GM11168 (cell line): ENCODE data around the gene FAM222A.

Experiments
- in situ Hi-C: fragments of 300-500 bp; cut with MboI; formaldehyde crosslinking; loops from one replicate; pipeline ENCODE4 v1.12.0; 2022; ENCODE audit warnings: low sequenced_read_pairs; ENCODE audit not compliant: unreplicated experiment

FAM222A gene

DNA sequence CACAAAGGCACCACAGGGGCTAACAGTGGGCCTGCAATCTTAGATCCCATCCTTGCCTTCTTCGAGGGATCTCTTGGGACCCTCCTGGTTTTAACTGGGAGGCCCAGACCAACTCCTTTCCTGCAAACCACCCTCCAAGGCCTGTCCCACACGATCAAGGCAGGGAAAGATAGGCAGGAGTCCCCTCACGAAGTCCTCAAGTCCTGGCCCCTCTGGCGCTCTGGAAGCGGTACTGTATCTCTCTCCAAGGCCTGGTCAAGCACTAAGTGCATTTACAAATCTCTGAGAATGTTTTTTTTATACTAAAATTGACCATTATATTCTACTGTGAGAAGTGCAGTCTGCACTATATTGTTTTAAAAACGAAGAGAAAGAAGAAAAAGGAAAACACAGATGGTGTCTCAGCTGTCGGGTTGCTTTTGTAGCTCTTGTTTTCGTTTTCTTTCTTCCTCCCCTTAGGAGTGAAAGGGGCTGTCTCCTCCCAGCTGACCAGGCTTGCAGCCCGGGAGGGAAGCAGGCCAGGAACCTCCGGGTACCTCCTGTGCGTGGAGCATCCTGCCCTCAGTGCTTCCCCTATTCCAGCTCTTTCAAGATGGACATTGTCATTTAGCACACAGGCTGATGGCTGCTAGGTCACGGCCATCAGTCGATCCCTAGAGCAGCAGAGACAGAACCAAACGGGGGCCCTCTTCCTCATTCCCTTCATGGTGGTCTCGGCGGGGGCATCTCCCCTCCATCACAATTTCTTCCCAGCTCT is 56.7 kb downstream of the FAM222A start:
- in situ Hi-C loops, result loop anchor here (10.0 kb wide), 1 partner anchor 165 kb away; no protein-coding TSS in a partner anchor

- in situ Hi-C loops, result loop anchor here (10.0 kb wide), 1 partner anchor 166 kb away; no protein-coding TSS in a partner anchor
These were observed 57.4 kb downstream of the FAM222A start for GRCh38 chr12:109770861-109771670.

DNA sequence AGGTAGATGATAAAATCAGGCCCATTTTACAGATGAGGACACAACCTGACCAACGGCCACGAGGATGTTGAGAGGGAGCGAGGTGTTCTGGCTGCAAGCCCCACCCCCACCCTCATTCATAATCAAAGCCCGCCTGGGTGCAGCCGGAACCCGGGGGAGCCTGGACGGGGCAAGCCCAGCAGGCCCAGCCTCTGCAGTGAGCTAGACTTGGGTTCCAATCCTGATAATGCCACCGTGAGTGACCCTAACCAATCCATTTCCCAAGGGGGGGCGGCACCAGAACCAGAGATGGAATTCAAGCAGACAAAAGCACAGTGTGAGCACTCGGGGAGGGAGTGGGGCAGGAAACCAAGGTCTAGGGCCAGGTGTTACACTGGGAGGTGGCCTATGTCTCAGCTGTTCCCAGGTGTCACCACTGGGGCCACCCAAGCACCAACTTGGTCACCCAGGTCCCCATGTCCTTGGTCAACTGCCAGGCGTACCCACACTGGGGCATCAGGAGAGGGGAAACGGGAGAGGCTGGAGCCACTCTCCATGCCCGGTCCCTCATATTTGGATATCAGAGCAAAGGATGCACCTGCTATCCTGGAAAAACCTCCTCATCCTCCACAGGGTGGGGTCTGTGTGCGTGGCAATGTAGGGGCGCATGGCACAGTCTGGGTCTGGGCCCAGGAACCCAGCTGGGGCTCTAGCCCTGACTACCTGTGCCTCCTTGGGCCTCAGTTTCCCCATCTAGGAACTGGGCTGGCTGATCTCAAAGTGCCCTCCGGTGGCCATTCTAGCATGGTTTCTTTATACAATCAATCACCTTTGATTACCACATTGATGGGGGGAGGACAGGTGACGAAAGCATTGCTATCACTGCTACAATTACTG is 58.4 kb downstream of the FAM222A start:
- in situ Hi-C loops, result loop anchor here (10.0 kb wide), 1 partner anchor 167 kb away; no protein-coding TSS in a partner anchor

DNA sequence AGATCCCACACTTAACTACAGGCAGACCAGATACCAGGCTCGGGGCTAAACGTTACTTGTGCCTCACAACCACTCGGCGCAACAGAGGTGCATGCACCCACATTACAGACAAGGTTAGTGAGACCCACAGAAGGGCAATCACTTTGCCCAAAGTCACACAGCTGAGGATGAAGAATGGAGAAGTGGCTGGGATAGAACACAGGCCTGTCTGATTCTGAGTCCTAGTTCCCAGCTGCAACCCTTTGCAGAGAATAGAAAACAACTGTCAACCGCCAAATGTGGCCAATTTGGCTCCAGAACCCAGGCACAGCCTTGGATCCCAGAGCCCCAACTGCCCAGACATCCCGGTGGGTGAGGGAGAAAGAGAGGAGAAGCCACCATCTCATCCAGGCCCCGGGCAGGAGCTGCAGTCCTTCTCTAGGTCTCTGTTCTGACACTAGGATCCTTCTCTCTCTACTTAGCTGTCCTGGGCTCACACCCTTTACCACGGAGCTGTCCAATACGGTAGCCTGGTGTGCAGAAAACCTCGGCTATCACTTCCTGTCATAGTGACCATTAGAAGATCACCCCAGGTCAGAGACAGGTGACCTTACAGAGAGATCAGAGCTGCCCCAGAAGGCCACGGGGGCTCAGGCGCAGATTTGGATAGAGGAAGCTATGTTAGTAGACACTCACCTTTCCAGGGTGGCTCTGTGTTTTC is 59.1 kb downstream of the FAM222A start:
- in situ Hi-C loops, result loop anchor here (10.0 kb wide), 1 partner anchor 168 kb away; no protein-coding TSS in a partner anchor

- in situ Hi-C loops, result loop anchor here (10.0 kb wide), 1 partner anchor 169 kb away; no protein-coding TSS in a partner anchor
These were observed 59.9 kb downstream of the FAM222A start for GRCh38 chr12:109773384-109774011.

DNA sequence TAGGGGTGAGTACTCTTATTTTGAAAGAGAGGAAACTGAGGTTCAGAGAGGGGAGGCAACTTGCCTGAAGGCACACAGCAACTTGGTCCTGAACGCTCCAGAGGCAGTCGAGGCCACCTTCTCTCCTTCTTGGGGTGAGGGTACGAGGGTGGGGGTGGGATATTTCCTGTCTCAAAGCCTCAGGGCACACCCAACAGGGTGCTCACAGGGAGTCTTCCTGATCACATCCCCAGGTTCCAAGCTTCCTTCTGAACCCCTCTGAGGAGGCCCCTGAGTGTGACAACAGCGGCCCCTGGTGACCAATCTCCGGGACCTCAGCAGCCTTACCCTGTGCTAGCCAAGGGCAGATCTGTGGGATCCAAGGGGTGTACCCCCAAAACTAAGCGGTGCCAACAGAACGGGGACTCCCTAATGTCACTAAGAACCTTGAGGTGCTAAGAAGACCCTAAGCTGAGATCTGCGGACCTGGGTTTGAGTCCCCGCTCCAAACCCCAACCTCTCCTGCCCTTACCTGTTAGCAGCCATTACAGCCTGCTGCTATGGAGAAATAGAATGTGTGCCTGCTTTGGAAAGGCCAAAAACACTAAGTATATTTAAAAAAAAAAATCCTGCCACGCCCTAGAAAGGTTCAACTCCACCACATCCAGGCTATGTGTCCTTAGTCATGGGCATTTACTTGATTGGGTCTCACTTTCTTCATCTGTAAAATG is 61.7 kb downstream of the FAM222A start:
- in situ Hi-C loops, result loop anchor here (10.0 kb wide), 1 partner anchor 171 kb away; no protein-coding TSS in a partner anchor

DNA sequence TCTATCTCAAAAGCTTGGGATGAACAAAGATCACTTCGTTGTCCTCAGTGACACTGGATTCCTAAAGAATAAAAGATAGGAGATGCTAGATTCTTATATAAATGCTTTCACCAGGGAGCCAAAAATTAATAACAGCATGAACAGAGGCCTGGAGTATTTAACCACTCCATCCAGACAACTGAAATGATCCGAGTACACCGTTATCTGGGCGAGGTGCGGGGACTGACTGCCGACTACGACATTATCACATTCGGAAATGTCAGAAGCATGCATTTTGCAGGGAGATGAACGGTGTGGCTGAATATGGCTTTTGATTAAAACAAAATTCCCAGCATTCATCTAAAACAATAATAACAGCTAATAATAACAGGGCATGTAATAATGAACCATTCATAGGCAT is 63.0 kb downstream of the FAM222A start:
- in situ Hi-C loops, result loop anchor here (10.0 kb wide), 1 partner anchor 172 kb away; no protein-coding TSS in a partner anchor

GRCh38 chr12:109777544-109777943 is 63.9 kb downstream of the FAM222A start:
- in situ Hi-C loops, result loop anchor here (10.0 kb wide), 1 partner anchor 173 kb away; no protein-coding TSS in a partner anchor

- in situ Hi-C loops, result loop anchor here (10.0 kb wide), 1 partner anchor 174 kb away; no protein-coding TSS in a partner anchor
These were observed 65.1 kb downstream of the FAM222A start for GRCh38 chr12:109778684-109779083.

DNA sequence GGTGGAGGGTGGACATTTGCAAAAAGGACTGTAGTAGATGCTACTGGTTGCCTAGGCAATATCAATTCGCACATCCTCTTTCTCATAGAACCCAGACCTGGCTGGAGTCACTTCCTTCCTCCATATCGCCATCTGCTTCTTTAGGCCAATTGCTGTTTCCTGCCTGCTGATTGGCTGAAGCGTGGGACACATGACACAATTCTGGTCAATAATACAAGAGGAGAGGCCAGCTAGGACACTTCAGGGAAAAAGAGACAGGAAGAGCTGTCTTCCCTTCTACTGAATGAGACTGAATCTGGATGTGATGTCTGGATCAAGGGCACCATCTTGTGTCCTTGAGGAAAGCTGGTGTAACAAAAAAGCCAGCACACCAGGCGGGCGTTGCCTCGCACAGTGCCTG is 65.8 kb downstream of the FAM222A start:
- in situ Hi-C loops, result loop anchor here (10.0 kb wide), 1 partner anchor 175 kb away; no protein-coding TSS in a partner anchor

- in situ Hi-C loops, result no loop called here
These were observed 68.2 kb downstream of the FAM222A start for GRCh38 chr12:109781668-109782325.

GRCh38 chr12:109782326-109782703 is 68.7 kb downstream of the FAM222A start:
- in situ Hi-C loops, result no loop called here

DNA sequence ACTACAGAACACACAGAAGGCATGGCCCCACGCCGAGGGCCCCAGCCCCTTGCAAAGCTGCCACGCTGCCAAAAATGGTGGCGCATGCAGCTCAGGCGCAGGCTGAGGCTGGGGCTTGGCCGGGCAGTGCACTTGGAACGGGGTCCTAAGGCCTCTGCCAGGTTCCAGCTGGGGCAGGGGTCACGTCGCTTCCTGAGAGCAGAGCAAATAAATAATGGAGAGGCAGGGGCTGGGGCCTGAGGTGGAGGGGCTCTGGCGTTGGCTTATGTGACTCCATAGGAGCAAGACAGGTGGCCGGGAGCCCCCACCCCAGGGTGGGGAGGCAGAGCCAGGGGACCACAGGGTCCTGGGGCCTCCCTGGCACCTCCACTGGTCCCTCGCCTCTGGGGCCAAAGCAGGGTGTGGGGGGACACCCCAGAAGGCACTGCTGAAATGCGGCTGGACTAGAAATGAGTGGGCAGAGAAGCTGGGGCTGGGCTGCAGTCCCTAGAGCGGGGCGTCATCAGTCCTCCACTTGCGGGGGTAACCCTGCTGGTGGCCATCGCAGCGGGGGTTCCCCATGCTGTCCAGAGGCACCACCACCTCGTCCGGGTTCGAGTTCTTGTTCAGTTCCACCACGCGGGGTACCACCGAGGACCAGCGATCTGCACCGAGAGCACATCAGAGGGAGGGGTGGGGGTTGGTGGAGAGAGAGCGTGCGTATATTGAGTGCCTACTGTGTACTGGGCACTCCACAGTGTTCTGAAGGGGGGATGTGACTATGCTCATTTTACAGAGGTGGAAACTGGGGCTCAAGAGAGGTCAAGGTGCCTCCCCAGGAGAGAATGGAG is 69.7 kb downstream of the FAM222A start:
- in situ Hi-C loops, result no loop called here

DNA sequence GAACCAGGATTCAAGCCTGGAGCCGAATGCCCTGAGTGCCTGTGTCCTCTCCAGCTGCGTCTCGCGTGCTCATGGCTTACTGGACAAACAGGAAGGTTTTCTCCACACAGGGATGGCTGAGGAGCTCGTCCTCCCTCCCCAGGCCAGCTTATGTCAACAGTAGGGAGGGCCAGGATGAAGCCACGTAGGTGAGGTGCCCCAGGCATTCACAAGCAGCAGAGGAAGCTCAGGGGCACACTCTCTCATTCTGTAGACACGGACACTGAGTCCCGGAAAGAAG is 70.3 kb downstream of the FAM222A start:
- in situ Hi-C loops, result no loop called here

GRCh38 chr12:109785854-109786253 is 72.2 kb downstream of the FAM222A start:
- in situ Hi-C loops, result no loop called here

DNA sequence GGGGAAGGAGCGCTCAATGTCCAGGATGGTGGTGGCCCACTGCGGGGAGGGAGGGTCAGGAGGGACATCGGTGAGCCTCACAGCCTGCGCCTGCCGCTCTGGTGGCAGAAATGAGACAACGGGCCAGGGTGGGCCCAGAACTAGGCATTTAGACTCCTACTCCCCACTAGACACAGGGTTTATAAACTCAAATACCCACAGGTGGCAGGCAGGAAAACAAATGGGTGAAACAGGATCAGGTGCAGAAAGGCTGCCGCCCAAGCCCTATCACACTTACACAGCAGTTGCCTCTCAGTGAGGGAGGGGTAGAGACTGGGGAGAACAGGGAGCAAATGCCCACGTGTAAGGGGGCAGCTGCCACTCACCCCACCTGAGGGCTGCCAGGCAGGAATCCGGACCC is 73.2 kb downstream of the FAM222A start:
- in situ Hi-C loops, result no loop called here

GRCh38 chr12:109789526-109790048 is 76.0 kb downstream of the FAM222A start:
- in situ Hi-C loops, result no loop called here
